ENCODE data around the gene RAB3B.

- no peak for TF ChIP-seq CTCF (IDR thresholded peaks at IDR 0.05; ENCODE audit: insufficient read depth, low read length)
- no peak for TF ChIP-seq GABPA (IDR thresholded peaks at IDR 0.05; ENCODE audit: low read depth)
- TF ChIP-seq REST (IDR thresholded peaks at IDR 0.05; ENCODE audit: insufficient replicate concordance, low read depth): no peak
Observed at GRCh38 chr1:51875836-51876235, 114.7 kb downstream of the RAB3B start.
